Trophoblast cell (in vitro differentiated cells and primary cell): ENCODE data around the gene GDPD4.

Source experiments
- DNase-seq, 2 donors: peaks; one replicate each; pipeline ENCODE4 v3.0.0-alpha.2; 2016
- H2AFZ ChIP-seq: 2 replicates; pipeline ENCODE4 v1.6.1; 2013; ENCODE audit warnings: low read length, moderate library complexity, mild to moderate bottlenecking; ENCODE audit not compliant: insufficient read depth, poor library complexity
- H2AK5ac ChIP-seq: 2 replicates; pipeline ENCODE4 v1.6.1; 2013; ENCODE audit warnings: mild to moderate bottlenecking, low read length
- H2BK120ac ChIP-seq: 2 replicates; pipeline ENCODE4 v1.6.1; 2013; ENCODE audit warnings: low read length, mild to moderate bottlenecking, moderate library complexity; ENCODE audit not compliant: insufficient read depth, poor library complexity
- H2BK12ac ChIP-seq: 2 replicates; pipeline ENCODE4 v1.6.1; 2013; ENCODE audit warnings: mild to moderate bottlenecking, low read length, moderate library complexity
- H2BK5ac ChIP-seq: 2 replicates; pipeline ENCODE4 v1.6.1; 2013; ENCODE audit warnings: low read length, low read depth, moderate library complexity, mild to moderate bottlenecking; ENCODE audit not compliant: poor library complexity
- H3K14ac ChIP-seq: 2 replicates; pipeline ENCODE4 v1.6.1; 2013; ENCODE audit warnings: mild to moderate bottlenecking, low read length
- H3K18ac ChIP-seq: 2 replicates; pipeline ENCODE4 v1.6.1; 2013; ENCODE audit warnings: mild to moderate bottlenecking, low read length
- H3K23ac ChIP-seq: 2 replicates; pipeline ENCODE4 v1.6.1; 2013; ENCODE audit warnings: low read length
- H3K27ac ChIP-seq: 2 replicates; pipeline ENCODE4 v1.5.1; 2013; ENCODE audit warnings: low read depth, mild to moderate bottlenecking, inconsistent platforms, low read length, moderate library complexity
- H3K27me3 ChIP-seq: 2 replicates; pipeline ENCODE4 v1.6.1; 2013; ENCODE audit warnings: inconsistent platforms, mild to moderate bottlenecking, low read length, moderate library complexity; ENCODE audit not compliant: insufficient read depth
- H3K36me3 ChIP-seq, 2 experiments: 1 replicate in 1 of 2; 2 replicates in 1 of 2; pipeline ENCODE4 v1.6.1; 2013; ENCODE audit warnings: low read length in 2 of 2, mild to moderate bottlenecking in 2 of 2, moderate library complexity in 1 of 2; ENCODE audit not compliant: insufficient read depth in 2 of 2, control insufficient read depth in 1 of 2
- H3K4ac ChIP-seq: 2 replicates; pipeline ENCODE4 v1.6.1; 2013; ENCODE audit warnings: low read depth, mild to moderate bottlenecking, low read length, moderate library complexity
- H3K4me1 ChIP-seq, 2 experiments: 1 replicate in 1 of 2; 2 replicates in 1 of 2; pipeline ENCODE4 v1.6.1; 2013; ENCODE audit warnings: low read length in 2 of 2, mild to moderate bottlenecking in 2 of 2, moderate library complexity in 1 of 2; ENCODE audit not compliant: insufficient read depth in 2 of 2, control insufficient read depth in 1 of 2
- H3K4me2 ChIP-seq: 2 replicates; pipeline ENCODE4 v1.6.1; 2013; ENCODE audit warnings: inconsistent platforms, mild to moderate bottlenecking, low read length, moderate library complexity
- H3K4me3 ChIP-seq: 2 replicates; pipeline ENCODE4 v1.5.1; 2013; ENCODE audit warnings: mild to moderate bottlenecking, low read depth, low read length, inconsistent platforms
- H3K79me1 ChIP-seq: one replicate; pipeline ENCODE4 v1.6.1; 2013; ENCODE audit warnings: low read length
- H3K79me2 ChIP-seq: 2 replicates; pipeline ENCODE4 v1.6.1; 2013; ENCODE audit warnings: low read length, mild to moderate bottlenecking; ENCODE audit not compliant: control insufficient read depth, insufficient read depth, poor library complexity
- H3K9ac ChIP-seq: 2 replicates; pipeline ENCODE4 v1.6.1; 2013; ENCODE audit warnings: mild to moderate bottlenecking, low read length
- H3K9me3 ChIP-seq: 2 replicates; pipeline ENCODE4 v1.6.1; 2013; ENCODE audit warnings: low read depth, mild to moderate bottlenecking, control low read depth, inconsistent platforms, low read length; ENCODE audit not compliant: insufficient read depth
- H4K12ac ChIP-seq: 2 replicates; pipeline ENCODE4 v1.6.1; 2013; ENCODE audit warnings: low read depth, mild to moderate bottlenecking, low read length, moderate library complexity
- H4K8ac ChIP-seq: 2 replicates; pipeline ENCODE4 v1.6.1; 2013; ENCODE audit warnings: low read depth, mild to moderate bottlenecking, low read length, moderate library complexity
- H4K91ac ChIP-seq: one replicate; pipeline ENCODE4 v1.6.1; 2013; ENCODE audit warnings: low read depth, mild to moderate bottlenecking, low read length, moderate library complexity
- WGBS: extraction: QIAGEN DNeasy Blood & Tissue Kit; methylation state at CpG from one replicate; pipeline ENCODE4 v1.1.7; 2013; ENCODE audit warnings: missing lambda C conversion rate; ENCODE audit not compliant: insufficient read length, insufficient coverage; ENCODE audit errors: extremely low coverage; 5-methylcytosine and 5-hydroxymethylcytosine counted together

GDPD4 gene

DNA sequence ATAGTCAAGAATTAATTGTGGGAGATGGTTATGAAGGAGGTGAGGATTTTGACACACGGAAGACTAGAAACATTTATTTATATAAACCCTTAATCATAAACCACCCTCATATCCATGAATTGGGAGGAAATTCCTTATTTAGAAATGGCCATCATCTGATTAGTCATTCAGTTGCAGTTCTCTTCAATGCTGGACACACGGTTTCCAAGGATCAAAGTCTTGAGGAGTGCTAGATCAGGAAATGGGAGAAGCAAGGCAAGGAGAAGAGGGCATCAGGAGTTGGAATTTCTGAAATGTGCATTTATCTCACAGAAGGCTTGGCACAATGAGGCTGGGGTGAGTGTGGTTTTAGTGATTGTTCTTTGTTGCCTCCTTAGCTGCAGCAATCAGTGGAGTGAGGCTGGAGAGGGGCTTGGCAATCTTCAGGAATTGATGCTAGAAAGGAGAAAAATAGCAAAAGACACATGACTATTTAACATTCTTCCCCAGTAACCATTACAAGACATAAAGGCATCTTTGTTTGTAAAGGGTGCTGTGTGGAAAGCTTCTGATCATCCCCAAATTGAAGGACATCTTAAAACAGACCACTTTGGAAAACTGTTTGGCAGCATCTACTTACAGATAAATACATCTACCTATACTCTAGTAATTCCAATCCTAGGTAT lies 21.6 kb upstream of the GDPD4 start:
- Histone ChIP-seq H4K8ac (no peak overlapping the region), H2BK12ac (no peak overlapping the region), H3K27ac (no peak overlapping the region), H3K79me2 (no peaks in the 10 kb centered on the region), H3K9me3 (no peaks in the 10 kb centered on the region), H4K12ac (no peak overlapping the region), H3K4me2 (no peak overlapping the region), H3K18ac (no peak overlapping the region), H3K4me3 (no peak overlapping the region), H2AFZ (no peak overlapping the region), H3K36me3 (peaks cover 10 to 13% of the 10 kb centered on the region in 2 experiments), H3K4me1 (no peaks in the 10 kb centered on the region), H3K9ac (no peak overlapping the region), H3K4ac (no peak overlapping the region), H2BK120ac (no peak overlapping the region), H2BK5ac (no peak overlapping the region), H4K91ac (no peak overlapping the region), H3K14ac (no peak overlapping the region), H3K27me3 (no peaks in the 10 kb centered on the region), H3K79me1 (no peaks in the 10 kb centered on the region), H2AK5ac (no peak overlapping the region), H3K23ac (no peak overlapping the region)
- no CpG with 5 or more reads among the region's 2 CpGs for WGBS
- peak in 1 of 2 donors; percentile 14 for DNase-seq

DNA sequence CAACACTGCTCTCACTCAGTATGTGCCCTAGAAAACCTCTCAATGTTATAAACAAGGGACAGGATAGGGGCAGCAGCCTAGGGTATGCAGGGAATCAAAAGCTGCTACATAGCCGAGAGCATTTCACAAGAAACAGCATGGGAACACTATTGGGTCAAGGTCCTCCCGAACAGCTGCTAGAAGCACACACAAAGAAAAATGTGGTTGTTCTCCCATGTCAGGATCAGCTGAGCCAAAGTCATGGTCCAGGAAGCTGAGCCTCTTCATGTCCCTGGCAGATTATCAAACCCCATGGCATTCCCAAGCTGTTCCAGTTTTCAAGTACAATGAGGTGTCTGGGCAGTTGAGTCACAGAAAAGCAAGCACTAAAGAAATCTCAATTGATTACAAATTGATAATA lies 21.0 kb upstream of the GDPD4 start:
- Histone ChIP-seq H3K9me3 (no peaks in the 10 kb centered on the region), H3K27ac (no peak overlapping the region), H3K9ac (no peak overlapping the region), H2AFZ (no peak overlapping the region), H3K4me3 (no peak overlapping the region), H3K23ac (no peak overlapping the region), H3K4ac (no peak overlapping the region), H3K14ac (no peak overlapping the region), H3K79me1 (no peaks in the 10 kb centered on the region), H2AK5ac (no peak overlapping the region), H3K36me3 (peaks cover 10 to 13% of the 10 kb centered on the region in 2 experiments), H3K79me2 (no peaks in the 10 kb centered on the region), H2BK120ac (no peak overlapping the region), H2BK12ac (no peak overlapping the region), H3K18ac (no peak overlapping the region), H3K27me3 (no peaks in the 10 kb centered on the region), H3K4me1 (no peaks in the 10 kb centered on the region), H2BK5ac (no peak overlapping the region), H4K12ac (no peak overlapping the region), H4K8ac (no peak overlapping the region), H3K4me2 (no peak overlapping the region), H4K91ac (no peak overlapping the region)
- peak; percentile 65 to 68 for DNase-seq
- no CpG with 5 or more reads among the region's 2 CpGs for WGBS

GRCh38 chr11:77320351-77320750 lies 18.9 kb upstream of the GDPD4 start:
- Histone ChIP-seq H3K23ac (no peak overlapping the region), H3K4me1 (no peaks in the 10 kb centered on the region), H4K8ac (no peak overlapping the region), H3K27me3 (no peaks in the 10 kb centered on the region), H3K36me3 (peaks cover 7 to 11% of the 10 kb centered on the region in 2 experiments), H3K27ac (no peak overlapping the region), H2BK120ac (no peak overlapping the region), H3K79me1 (no peaks in the 10 kb centered on the region), H3K79me2 (no peaks in the 10 kb centered on the region), H2AK5ac (no peak overlapping the region), H3K9me3 (no peaks in the 10 kb centered on the region), H3K14ac (no peak overlapping the region), H3K4me3 (no peak overlapping the region), H3K4me2 (no peak overlapping the region), H3K4ac (no peak overlapping the region), H4K12ac (no peak overlapping the region), H4K91ac (no peak overlapping the region), H3K9ac (no peak overlapping the region), H2BK12ac (no peak overlapping the region), H2BK5ac (no peak overlapping the region), H2AFZ (no peak overlapping the region), H3K18ac (no peak overlapping the region)
- WGBS, result no CpG with 5 or more reads among the region's 1 CpG
- DNase-seq, result no peak

- no CpG with 5 or more reads among the region's 2 CpGs for WGBS
- Histone ChIP-seq H4K8ac (no peak overlapping the region), H3K79me2 (no peaks in the 10 kb centered on the region), H3K18ac (no peak overlapping the region), H3K4me2 (no peak overlapping the region), H3K4me1 (no peaks in the 10 kb centered on the region), H3K79me1 (no peaks in the 10 kb centered on the region), H3K36me3 (peaks cover 7 to 11% of the 10 kb centered on the region in 2 experiments), H3K27me3 (no peaks in the 10 kb centered on the region), H3K23ac (no peak overlapping the region), H2AK5ac (no peak overlapping the region), H2AFZ (no peak overlapping the region), H3K9ac (no peak overlapping the region), H3K4ac (no peak overlapping the region), H2BK120ac (no peak overlapping the region), H2BK5ac (no peak overlapping the region), H4K91ac (no peak overlapping the region), H3K9me3 (no peaks in the 10 kb centered on the region), H3K14ac (no peak overlapping the region), H4K12ac (no peak overlapping the region), H3K4me3 (no peak overlapping the region), H2BK12ac (no peak overlapping the region), H3K27ac (no peak overlapping the region)
- DNase-seq, result no peak
Observed at GRCh38 chr11:77318600-77318999, 17.1 kb upstream of the GDPD4 start.
